Measurements from ENCODE around the gene VMAC.
A peak's percentile ranks its signal among the peaks of the same experiment; 100 is the strongest.
"Not testable (repeated sequence)": the region's sequence is repeated elsewhere in the genome, so short reads cannot be mapped to it uniquely, and the experiment has no call there.

The VMAC gene

GRCh38 chr19:5867201-5868136, 37.2 kb upstream of the VMAC start:
- Histone ChIP-seq H2AK5ac (ENCODE audit: low read depth, low read length) (no peak overlapping the region), H3K4ac (ENCODE audit: low read length) (no peak overlapping the region), H3K27me3 (ENCODE audit: control insufficient read depth in 3 of 3, insufficient read depth in 3 of 3, low read depth in 1 of 3, low read length in 3 of 3) (peaks cover 0 to 3% (median 0%) of the 10 kb centered on the region in 3 experiments), H4K8ac (ENCODE audit: low read depth, low read length) (no peak overlapping the region), H2BK5ac (ENCODE audit: low read length) (no peak overlapping the region), H2BK12ac (ENCODE audit: low read length) (no peak overlapping the region), H4K91ac (ENCODE audit: low read depth, low read length, poor library complexity) (no peak overlapping the region), H3K9ac (ENCODE audit: low read depth, low read length, poor library complexity) (no peak overlapping the region), H3K4me1 (ENCODE audit: control insufficient read depth in 2 of 2, insufficient read depth in 1 of 2, low read depth in 1 of 2, low read length in 2 of 2) (peaks cover 0 to 3% of the 10 kb centered on the region in 2 donors), H2BK15ac (ENCODE audit: low read length) (no peak overlapping the region), H3K4me2 (ENCODE audit: insufficient read depth, low read length, poor library complexity, severe bottlenecking) (no peak overlapping the region), H2AFZ (ENCODE audit: low read length) (peak overlapping the region; percentile 59), H3K36me3 (replicated peaks in 1 of 2; ENCODE audit: control insufficient read depth in 2 of 2, insufficient read depth in 2 of 2, low read length in 2 of 2) (no peaks in the 10 kb centered on the region), H3K4me3 (ENCODE audit: low read length in 2 of 2) (no peak overlapping the region), H3K27ac (replicated peaks; ENCODE audit: low read length) (no peak overlapping the region), H3K79me1 (ENCODE audit: low read depth, low read length) (peaks cover 2% of the 10 kb centered on the region), H3K18ac (ENCODE audit: low read length) (no peak overlapping the region), H3K9me3 (replicated peaks in 1 of 2; ENCODE audit: control insufficient read depth in 2 of 2, insufficient read depth in 1 of 2, low read depth in 1 of 2, low read length in 2 of 2) (no peaks in the 10 kb centered on the region), H3K14ac (ENCODE audit: low read length) (no peak overlapping the region), H3K23ac (ENCODE audit: low read depth, low read length, poor library complexity) (peak overlapping the region; percentile 73), H2BK120ac (ENCODE audit: low read depth, low read length) (no peak overlapping the region)
- no CpG with 5 or more reads among the region's 31 CpGs for WGBS, 2 donors (ENCODE audit: extremely low coverage in 2 of 2, insufficient read length in 2 of 2, insufficient replicate concordance in 1 of 2)
- DNase-seq (ENCODE audit: low spot score), result no peak

DNA sequence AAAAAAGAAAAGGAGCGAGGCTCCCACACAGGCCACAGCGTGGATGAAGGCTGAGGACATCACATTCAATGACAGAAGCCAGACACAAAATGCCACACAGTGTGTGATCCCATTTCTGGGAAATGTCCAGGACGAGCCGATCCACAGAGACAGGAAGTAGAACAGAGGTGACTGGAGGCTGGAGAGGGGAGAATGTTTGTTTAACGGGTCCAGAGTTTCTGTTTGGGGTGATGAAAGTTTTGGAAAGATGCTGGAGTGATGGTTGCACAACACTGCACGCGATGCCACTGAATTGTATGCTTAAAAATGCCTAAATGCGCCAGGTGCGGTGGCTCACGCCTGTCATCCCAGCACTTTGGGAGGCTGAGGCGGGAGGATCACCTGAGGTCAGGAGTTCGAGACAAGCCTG, 33.7 kb upstream of the VMAC start:
- Histone ChIP-seq H2BK12ac (ENCODE audit: low read length) (no peak overlapping the region), H4K8ac (ENCODE audit: low read depth, low read length) (no peak overlapping the region), H2BK5ac (ENCODE audit: low read length) (no peak overlapping the region), H3K9me3 (replicated peaks in 1 of 2; ENCODE audit: control insufficient read depth in 2 of 2, insufficient read depth in 1 of 2, low read depth in 1 of 2, low read length in 2 of 2) (peaks cover 0 to 2% of the 10 kb centered on the region in 2 donors), H2AK5ac (ENCODE audit: low read depth, low read length) (no peak overlapping the region), H3K79me1 (ENCODE audit: low read depth, low read length) (no peaks in the 10 kb centered on the region), H3K18ac (ENCODE audit: low read length) (no peak overlapping the region), H3K36me3 (replicated peaks in 1 of 2; ENCODE audit: control insufficient read depth in 2 of 2, insufficient read depth in 2 of 2, low read length in 2 of 2) (no peaks in the 10 kb centered on the region), H3K27ac (replicated peaks; ENCODE audit: low read length) (no peak overlapping the region), H3K9ac (ENCODE audit: low read depth, low read length, poor library complexity) (no peak overlapping the region), H2AFZ (ENCODE audit: low read length) (no peak overlapping the region), H3K4me3 (ENCODE audit: low read length in 2 of 2) (no peak overlapping the region), H3K4me1 (ENCODE audit: control insufficient read depth in 2 of 2, insufficient read depth in 1 of 2, low read depth in 1 of 2, low read length in 2 of 2) (peaks cover 2 to 3% of the 10 kb centered on the region in 2 donors), H2BK120ac (ENCODE audit: low read depth, low read length) (no peak overlapping the region), H3K23ac (ENCODE audit: low read depth, low read length, poor library complexity) (no peak overlapping the region), H3K4me2 (ENCODE audit: insufficient read depth, low read length, poor library complexity, severe bottlenecking) (no peak overlapping the region), H3K4ac (ENCODE audit: low read length) (no peak overlapping the region), H3K14ac (ENCODE audit: low read length) (no peak overlapping the region), H3K27me3 (ENCODE audit: control insufficient read depth in 3 of 3, insufficient read depth in 3 of 3, low read depth in 1 of 3, low read length in 3 of 3) (peaks cover 0 to 3% (median 0%) of the 10 kb centered on the region in 3 experiments), H2BK15ac (ENCODE audit: low read length) (no peak overlapping the region), H4K91ac (ENCODE audit: low read depth, low read length, poor library complexity) (no peak overlapping the region)
- DNase-seq (ENCODE audit: low spot score), result no peak
- no CpG with 5 or more reads among the region's 12 CpGs for WGBS, 2 donors (ENCODE audit: extremely low coverage in 2 of 2, insufficient read length in 2 of 2, insufficient replicate concordance in 1 of 2)

DNA sequence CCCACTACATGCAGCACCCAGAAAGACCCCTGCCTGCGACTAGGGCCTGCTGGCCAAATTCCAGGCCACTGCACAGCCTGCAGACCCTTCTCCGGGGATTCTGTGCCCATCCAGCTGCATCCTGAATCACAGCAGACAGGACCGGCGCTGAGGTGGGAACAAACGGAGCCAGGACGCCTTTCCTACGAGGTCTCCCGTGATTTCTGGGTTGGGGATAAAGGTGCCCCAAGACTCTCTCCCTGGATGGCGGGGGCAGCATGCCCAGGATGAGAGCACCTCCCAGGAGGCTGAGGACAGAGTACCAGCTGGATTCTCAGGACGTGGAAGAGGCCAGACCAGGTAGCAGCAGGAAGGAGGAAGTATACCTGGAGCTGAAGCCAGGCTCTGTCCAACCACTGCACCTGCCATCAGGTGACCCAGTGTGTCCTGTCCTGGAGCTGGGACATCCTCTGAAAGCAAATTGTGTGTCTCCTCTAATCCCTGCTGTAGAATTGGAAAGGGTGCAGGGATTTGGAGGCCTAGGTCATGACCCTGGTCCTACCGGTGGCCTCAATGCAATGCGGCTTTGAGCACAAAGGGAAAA, 31.0 kb upstream of the VMAC start:
- H3K79me1 ChIP-seq (ENCODE audit: low read depth, low read length), result no peaks in the 10 kb centered on the region
- no peaks in the 10 kb centered on the region for H3K27me3 ChIP-seq (ENCODE audit: control insufficient read depth in 3 of 3, insufficient read depth in 3 of 3, low read depth in 1 of 3, low read length in 3 of 3)
- H3K4me3 ChIP-seq (ENCODE audit: low read length in 2 of 2), result peak overlapping the region in 1 of 2 donors; percentile 23
- H3K4me1 ChIP-seq (ENCODE audit: control insufficient read depth in 2 of 2, insufficient read depth in 1 of 2, low read depth in 1 of 2, low read length in 2 of 2), result peaks cover 2 to 14% of the 10 kb centered on the region in 2 donors
- no peak overlapping the region for H2AFZ ChIP-seq (ENCODE audit: low read length)
- no peak overlapping the region for H2BK15ac ChIP-seq (ENCODE audit: low read length)
- WGBS, 2 donors (ENCODE audit: extremely low coverage in 2 of 2, insufficient read length in 2 of 2, insufficient replicate concordance in 1 of 2), result no CpG with 5 or more reads among the region's 12 CpGs
- H3K4ac ChIP-seq (ENCODE audit: low read length), result no peak overlapping the region
- H2BK120ac ChIP-seq (ENCODE audit: low read depth, low read length), result no peak overlapping the region
- no peak overlapping the region for H3K4me2 ChIP-seq (ENCODE audit: insufficient read depth, low read length, poor library complexity, severe bottlenecking)
- no peak for DNase-seq (ENCODE audit: low spot score)
- no peak overlapping the region for H4K8ac ChIP-seq (ENCODE audit: low read depth, low read length)
- peaks cover 0 to 2% of the 10 kb centered on the region in 2 donors for H3K9me3 ChIP-seq (replicated peaks in 1 of 2; ENCODE audit: control insufficient read depth in 2 of 2, insufficient read depth in 1 of 2, low read depth in 1 of 2, low read length in 2 of 2)
- H3K23ac ChIP-seq (ENCODE audit: low read depth, low read length, poor library complexity), result no peak overlapping the region
- H2BK12ac ChIP-seq (ENCODE audit: low read length), result no peak overlapping the region
- H3K36me3 ChIP-seq (replicated peaks in 1 of 2; ENCODE audit: control insufficient read depth in 2 of 2, insufficient read depth in 2 of 2, low read length in 2 of 2), result no peaks in the 10 kb centered on the region
- H2AK5ac ChIP-seq (ENCODE audit: low read depth, low read length), result no peak overlapping the region
- no peak overlapping the region for H3K14ac ChIP-seq (ENCODE audit: low read length)
- no peak overlapping the region for H4K91ac ChIP-seq (ENCODE audit: low read depth, low read length, poor library complexity)
- no peak overlapping the region for H3K27ac ChIP-seq (replicated peaks; ENCODE audit: low read length)
- H2BK5ac ChIP-seq (ENCODE audit: low read length), result peak overlapping the region; percentile 45
- H3K18ac ChIP-seq (ENCODE audit: low read length), result no peak overlapping the region
- no peak overlapping the region for H3K9ac ChIP-seq (ENCODE audit: low read depth, low read length, poor library complexity)

DNA sequence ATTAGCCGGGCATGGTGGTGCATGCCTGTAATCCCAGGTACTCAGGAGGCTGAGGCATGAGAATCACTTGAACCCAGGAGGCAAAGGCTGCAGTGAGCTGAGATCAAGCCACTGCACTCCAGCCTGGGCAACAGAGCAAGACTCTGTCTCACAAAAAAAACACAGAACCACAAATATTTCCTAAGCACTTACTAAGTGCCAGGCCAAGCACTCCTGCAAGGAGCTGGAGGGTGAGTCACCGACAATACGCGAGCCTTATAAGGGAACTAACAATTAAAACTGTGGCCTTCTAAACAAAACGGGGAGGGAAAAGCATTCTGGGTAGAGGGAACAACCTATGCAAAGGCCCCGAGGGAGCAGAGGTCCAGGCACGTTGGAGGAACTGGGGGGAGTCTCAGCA, 30.2 kb upstream of the VMAC start:
- H3K36me3 ChIP-seq (replicated peaks in 1 of 2; ENCODE audit: control insufficient read depth in 2 of 2, insufficient read depth in 2 of 2, low read length in 2 of 2); H3K4me2 ChIP-seq (ENCODE audit: insufficient read depth, low read length, poor library complexity, severe bottlenecking); H3K9ac ChIP-seq (ENCODE audit: low read depth, low read length, poor library complexity); H2AK5ac ChIP-seq (ENCODE audit: low read depth, low read length); H2AFZ ChIP-seq (ENCODE audit: low read length); H2BK5ac ChIP-seq (ENCODE audit: low read length); H3K27ac ChIP-seq (replicated peaks; ENCODE audit: low read length); DNase-seq (ENCODE audit: low spot score); H3K4me3 ChIP-seq (ENCODE audit: low read length in 2 of 2); H3K23ac ChIP-seq (ENCODE audit: low read depth, low read length, poor library complexity); H3K27me3 ChIP-seq (ENCODE audit: control insufficient read depth in 3 of 3, insufficient read depth in 3 of 3, low read depth in 1 of 3, low read length in 3 of 3); H4K91ac ChIP-seq (ENCODE audit: low read depth, low read length, poor library complexity); H4K8ac ChIP-seq (ENCODE audit: low read depth, low read length); H3K14ac ChIP-seq (ENCODE audit: low read length); H3K79me1 ChIP-seq (ENCODE audit: low read depth, low read length); H2BK12ac ChIP-seq (ENCODE audit: low read length); H3K9me3 ChIP-seq (replicated peaks in 1 of 2; ENCODE audit: control insufficient read depth in 2 of 2, insufficient read depth in 1 of 2, low read depth in 1 of 2, low read length in 2 of 2); H3K4ac ChIP-seq (ENCODE audit: low read length); H2BK120ac ChIP-seq (ENCODE audit: low read depth, low read length); H2BK15ac ChIP-seq (ENCODE audit: low read length): not testable (repeated sequence)
- Histone ChIP-seq H3K4me1 (ENCODE audit: control insufficient read depth in 2 of 2, insufficient read depth in 1 of 2, low read depth in 1 of 2, low read length in 2 of 2) (peaks cover 2 to 14% of the 10 kb centered on the region in 2 donors), H3K18ac (ENCODE audit: low read length) (peak overlapping the region; percentile 38)
- WGBS, 2 donors (ENCODE audit: extremely low coverage in 2 of 2, insufficient read length in 2 of 2, insufficient replicate concordance in 1 of 2), result no CpG with 5 or more reads among the region's 7 CpGs
